Glomerular visceral epithelial cell (primary cell): ENCODE measurements around the gene FRMD4A.
"Not testable (repeated sequence)": the region's sequence is repeated elsewhere in the genome, so short reads cannot be mapped to it uniquely, and the experiment has no call there.

Experiments used
- DNase-seq: peaks from one replicate; pipeline ENCODE4 v3.0.0-alpha.2; 2016; ENCODE audit errors: extremely low spot score

FRMD4A gene

GRCh38 chr10:14241196-14241595 lies 89.5 kb downstream of the FRMD4A start:
- no peak for DNase-seq

DNA sequence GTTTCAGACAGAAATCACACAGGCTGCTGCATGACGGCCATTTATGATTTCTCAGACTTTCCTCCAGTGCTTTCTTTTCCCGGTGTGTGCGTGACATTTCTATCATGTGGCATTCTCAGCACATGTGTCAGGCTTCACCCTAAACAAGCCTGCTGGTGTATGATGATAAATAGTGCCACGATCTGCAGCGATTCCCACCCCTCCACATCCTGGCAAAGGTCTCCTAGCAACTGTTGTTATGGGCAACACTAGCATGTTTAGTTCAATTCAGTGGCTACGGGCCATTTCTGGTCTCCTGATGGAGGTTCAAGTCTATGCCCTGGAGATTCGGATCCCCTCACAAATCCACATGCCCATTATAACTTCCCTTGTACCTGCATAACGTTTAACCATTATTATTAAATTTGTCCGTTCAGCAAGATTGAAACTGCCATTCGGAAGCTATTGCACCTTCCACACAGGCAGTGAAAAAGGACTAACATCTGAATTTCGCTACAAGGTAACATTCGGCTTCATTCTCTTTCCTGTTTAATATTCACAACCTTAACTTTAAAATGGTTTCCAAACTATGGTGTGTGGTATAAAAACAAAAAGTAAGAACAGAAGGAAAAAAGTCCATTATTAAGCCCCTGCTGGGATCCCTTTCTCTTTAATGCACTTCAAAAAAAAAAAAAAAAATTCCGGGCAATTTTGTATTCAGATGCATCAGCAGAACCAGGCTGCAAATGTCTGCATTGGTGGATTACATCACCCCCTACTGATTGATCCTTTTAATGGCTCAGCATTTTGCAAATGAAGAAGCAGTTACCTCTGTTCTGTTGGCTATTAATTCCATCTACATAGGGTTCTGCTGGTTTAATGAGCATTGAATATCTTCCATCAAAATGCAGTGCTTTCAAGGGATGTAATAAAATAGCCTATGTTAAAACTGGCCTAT lies 90.2 kb downstream of the FRMD4A start:
- no peak for DNase-seq

DNA sequence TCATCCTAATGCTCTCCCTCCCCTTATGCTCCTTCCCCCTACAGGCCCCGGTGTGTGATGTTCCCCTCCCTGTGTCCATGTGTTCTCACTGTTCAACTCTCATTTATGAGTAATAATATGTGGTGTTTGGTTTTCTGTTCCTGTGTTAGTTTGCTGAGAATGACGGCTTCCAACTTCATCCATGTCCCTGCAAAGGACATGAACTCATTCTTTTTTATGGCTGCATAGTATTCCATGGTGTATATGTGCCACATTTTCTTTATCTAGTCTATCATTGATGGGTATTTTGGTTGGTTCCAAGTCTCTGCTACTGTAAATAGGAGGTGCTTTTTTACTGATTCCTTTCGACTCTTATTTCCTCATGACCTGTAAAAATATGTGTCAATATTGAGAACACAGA lies 92.1 kb downstream of the FRMD4A start:
- not testable (repeated sequence) for DNase-seq

GRCh38 chr10:14236341-14236740 lies 94.4 kb downstream of the FRMD4A start:
- no peak for DNase-seq

- DNase-seq = no peak
Measured at GRCh38 chr10:14235566-14236195, 95.0 kb downstream of the FRMD4A start.

DNA sequence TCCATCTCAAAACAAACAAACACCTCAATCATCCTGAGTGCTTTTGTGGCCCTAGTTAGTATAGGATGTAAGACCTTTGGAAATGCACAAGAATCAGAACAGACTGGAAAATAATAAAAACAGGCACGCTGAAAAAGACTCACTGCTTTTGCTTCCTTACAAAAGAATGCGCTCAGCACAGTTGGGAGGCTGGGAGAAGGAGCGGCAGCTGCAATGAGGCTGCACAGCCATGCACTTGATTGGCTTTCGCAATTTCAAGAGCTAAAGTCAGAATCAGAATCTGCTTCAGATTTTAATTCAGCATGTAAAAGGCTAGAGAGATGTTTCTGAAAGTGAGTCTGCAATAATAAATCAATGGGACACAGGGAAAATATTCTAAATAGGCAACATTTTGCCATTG lies 97.2 kb downstream of the FRMD4A start:
- DNase-seq = no peak

DNA sequence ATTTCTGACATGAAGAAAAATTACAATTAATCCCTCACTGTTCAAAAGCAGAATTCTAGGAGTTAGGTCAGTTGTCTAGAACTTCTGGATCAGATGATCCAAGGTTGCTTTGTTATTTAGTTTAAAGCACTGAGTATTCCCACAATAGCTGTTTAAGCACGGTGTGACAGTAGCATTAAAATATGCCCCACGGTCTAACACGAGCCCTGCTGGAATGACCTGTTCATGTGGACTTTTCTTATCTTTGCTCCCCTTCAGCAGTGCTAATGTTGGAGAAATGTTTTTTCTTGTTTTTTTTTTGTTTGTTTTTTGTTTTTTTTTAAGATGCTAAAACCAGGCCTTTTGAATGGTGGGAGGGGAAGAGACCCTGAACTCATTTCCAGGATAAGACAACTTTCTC lies 101.9 kb downstream of the FRMD4A start:
- not testable (repeated sequence) for DNase-seq

GRCh38 chr10:14225379-14225778 lies 105.3 kb downstream of the FRMD4A start:
- DNase-seq = no peak

GRCh38 chr10:14220026-14220425 lies 110.7 kb downstream of the FRMD4A start:
- peak; percentile 59 for DNase-seq

DNA sequence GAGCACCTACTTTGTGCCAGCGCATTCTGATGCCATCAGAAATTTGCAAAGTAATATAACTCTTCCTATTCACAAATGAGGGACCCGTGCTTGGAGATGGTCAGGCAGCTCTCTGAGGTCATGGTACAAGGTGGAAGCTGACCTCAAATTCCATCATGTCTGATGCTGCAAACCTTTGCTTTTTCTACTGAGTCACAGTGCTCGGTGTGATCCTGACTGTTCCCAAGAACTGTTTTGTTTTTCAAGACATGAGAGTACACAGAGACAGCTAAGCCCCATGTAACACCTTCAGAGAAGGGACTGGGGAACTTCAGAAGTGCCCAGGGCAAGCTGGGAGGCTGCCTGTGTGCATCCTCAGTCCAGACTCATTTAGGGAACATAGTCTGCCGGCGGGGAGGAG lies 111.3 kb downstream of the FRMD4A start:
- peak; percentile 12 for DNase-seq

DNA sequence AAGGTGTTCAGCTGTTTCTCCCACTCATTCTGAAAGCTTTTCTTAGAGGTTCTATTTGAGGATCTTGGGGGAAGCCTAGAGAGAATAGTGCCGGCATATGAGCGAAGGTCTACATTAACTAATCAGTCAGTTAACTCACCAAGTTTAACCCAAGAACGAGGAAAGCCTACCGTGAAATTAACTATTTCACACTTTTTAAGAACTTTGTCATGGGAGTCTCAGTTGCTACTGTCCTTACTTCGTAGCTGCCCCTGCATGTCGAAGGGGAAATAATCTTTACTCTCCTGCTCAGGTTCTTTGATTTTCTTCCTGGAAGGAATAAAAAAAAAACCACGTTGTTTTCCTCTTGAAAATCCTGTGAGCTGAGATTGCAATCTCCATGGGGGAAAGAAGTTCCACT lies 115.1 kb downstream of the FRMD4A start:
- DNase-seq = no peak

DNA sequence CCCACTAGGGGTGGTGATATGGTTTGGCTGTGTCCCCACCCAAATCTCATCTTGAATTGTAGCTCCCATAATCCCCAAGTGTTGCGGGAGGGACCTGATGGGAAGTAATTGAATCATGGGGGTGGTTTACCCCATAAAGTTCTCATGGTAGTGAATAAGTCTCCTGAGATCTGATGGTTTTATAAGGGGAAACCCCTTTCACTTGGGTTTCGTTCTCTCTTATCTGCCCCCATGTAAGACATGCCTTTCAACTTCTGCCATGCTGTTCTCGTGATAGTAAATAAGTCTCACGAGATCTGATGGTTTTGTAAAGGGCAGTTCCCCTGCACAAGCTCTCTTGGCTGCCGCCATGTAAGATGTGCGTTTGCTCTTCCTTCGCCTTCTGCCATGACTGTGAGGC lies 117.0 kb downstream of the FRMD4A start:
- DNase-seq = not testable (repeated sequence)

- DNase-seq = no peak
Measured at GRCh38 chr10:14211610-14212009, 119.1 kb downstream of the FRMD4A start.

GRCh38 chr10:14208231-14208630 lies 122.5 kb downstream of the FRMD4A start:
- DNase-seq = no peak

- no peak for DNase-seq
Measured at GRCh38 chr10:14205233-14205632, 125.5 kb downstream of the FRMD4A start.

DNA sequence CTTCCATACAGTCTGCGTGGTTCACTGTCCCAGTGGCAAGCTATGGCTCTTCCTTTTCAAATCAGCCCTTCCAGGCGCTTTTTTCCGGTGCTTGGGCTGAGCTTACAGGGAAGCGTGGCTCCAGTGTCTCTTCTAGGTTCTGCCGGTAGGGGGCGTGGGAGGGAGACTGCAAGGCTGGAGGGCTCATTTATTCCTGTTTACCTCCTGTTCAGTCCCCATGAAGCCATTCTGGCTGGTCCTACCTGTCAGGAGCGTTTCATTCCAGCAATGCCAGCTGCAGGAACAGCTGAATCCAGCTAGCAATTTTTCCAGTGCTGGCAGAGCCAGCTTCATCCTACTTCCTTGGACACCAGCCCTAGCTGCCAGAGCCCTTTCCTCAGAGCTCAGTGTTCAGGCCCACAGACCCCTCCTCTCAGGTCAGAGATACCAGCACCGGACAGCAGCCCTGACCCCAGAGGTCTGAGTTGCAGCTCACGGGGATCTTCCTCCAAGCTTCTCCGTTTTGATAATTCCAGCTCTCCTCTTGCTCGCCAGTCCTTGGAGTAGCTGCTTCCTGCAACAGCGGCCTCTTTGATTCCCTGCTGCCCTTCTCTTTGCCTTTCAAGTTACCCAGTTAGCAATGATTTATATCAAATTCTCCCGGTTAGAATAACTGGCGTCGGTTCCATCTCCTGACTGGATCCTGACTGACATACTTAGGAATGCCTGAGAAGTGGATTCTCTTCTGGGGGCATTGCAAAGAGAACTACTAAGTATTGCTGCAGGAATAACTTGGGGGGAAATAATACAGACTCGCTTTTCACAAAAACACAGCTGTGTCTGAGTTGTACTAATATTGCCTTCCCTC lies 129.8 kb downstream of the FRMD4A start:
- DNase-seq = no peak

DNA sequence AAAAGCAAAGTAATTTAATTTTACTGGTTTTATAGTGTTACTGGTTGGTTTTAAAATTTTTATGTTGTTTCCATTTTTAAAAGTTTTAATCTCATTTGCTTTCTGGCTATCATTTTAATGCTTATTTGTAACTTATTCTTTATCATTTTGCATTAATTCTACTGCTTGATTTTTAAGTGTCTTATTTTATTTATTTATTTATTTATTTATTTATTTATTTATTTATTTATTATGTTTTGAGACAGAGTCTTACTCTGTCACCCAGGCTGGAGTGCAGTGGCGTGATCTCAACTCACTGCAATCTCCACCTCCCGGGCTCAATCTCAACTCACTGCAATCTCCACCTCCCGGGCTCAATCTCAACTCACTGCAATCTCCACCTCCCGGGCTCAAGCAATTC lies 131.6 kb downstream of the FRMD4A start:
- DNase-seq = not testable (repeated sequence)

DNA sequence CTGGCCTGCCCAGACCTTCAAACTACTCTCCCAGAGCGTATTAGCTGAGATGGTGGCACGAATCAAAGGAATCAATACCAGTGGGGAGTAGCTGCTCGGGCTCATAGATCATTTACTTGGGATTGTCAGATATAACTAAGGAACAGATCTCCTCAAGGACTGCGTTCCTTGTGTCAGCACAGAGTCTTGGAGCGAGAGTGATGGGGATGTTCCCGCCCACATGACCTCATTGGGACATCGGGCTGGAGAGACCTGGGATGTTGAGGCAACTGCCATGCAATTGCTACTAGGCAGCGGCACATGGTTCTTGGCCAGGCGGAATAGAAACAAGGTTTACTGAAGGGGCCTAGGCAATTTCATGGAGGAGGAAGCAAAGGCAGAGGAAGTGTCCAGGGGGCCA lies 132.6 kb downstream of the FRMD4A start:
- no peak for DNase-seq

DNA sequence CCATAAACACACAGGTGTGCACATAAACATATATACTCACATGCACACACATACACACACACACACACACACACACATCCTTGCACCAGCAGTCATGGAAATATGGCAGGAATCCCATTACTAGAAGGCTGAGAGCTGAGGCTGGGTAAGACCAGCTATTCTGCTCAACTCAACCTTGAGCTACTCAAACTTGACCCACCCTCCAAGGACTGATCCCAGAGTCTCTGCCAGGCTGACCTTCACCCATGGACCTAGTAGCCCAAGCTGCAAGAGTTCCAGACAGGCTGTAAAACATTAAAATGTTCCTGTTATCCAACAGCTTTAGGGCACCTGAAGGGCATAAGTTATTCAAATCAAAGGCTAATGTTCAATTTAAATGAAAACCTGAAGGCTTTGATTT lies 134.6 kb downstream of the FRMD4A start:
- DNase-seq = no peak

- DNase-seq = no peak
Measured at GRCh38 chr10:14195433-14195832, 135.3 kb downstream of the FRMD4A start.

- DNase-seq = no peak
Measured at GRCh38 chr10:14192746-14193145, 138.0 kb downstream of the FRMD4A start.

DNA sequence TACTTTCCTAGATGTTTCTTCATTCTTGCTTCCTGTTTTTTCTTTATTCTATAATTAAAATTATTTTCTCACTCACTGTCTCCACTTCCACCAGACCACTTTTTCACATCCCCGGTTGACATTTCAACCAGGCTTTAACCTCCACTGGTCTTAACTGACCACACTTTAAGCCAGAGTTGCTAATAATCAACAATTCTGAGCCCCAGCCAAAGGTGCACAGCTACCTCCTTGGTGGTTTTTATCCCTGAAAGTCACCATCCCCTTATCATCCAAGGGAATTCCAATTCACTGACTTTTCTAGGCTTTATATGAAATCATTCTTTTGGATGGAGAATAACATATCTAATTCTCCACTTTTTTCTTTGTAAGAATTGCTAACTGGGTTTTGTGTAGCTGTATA lies 138.9 kb downstream of the FRMD4A start:
- peak; percentile 65 for DNase-seq
